ENCODE results near the gene VKORC1.

Gene VKORC1

GRCh38 chr16:31086629-31086906, 8.0 kb downstream of the VKORC1 start:
- 86 to 89% methylated on average over 4 to 5 of the region's 6 CpGs for WGBS, 2 experiments (ENCODE audit: insufficient coverage in 2 of 2)
- Histone ChIP-seq H3K9me3 (ENCODE audit: control insufficient read depth, low read length) (no peaks in the 10 kb centered on the region), H3K27ac (ENCODE audit: low read depth, low read length, severe bottlenecking) (no peak overlapping the region), H3K4me3 (ENCODE audit: extremely low read depth, insufficient read depth, low read length, poor library complexity, severe bottlenecking) (no peak overlapping the region), H3K36me3 (ENCODE audit: control insufficient read depth, insufficient read depth, low read length) (peaks cover 73% of the 10 kb centered on the region), H3K4me1 (ENCODE audit: control insufficient read depth, insufficient read depth, low read length, poor library complexity, severe bottlenecking) (peaks cover 7% of the 10 kb centered on the region)

- Histone ChIP-seq H3K27ac (ENCODE audit: low read depth, low read length, severe bottlenecking) (no peak overlapping the region), H3K9me3 (ENCODE audit: control insufficient read depth, low read length) (no peaks in the 10 kb centered on the region), H3K4me1 (ENCODE audit: control insufficient read depth, insufficient read depth, low read length, poor library complexity, severe bottlenecking) (peaks cover 5% of the 10 kb centered on the region), H3K4me3 (ENCODE audit: extremely low read depth, insufficient read depth, low read length, poor library complexity, severe bottlenecking) (no peak overlapping the region), H3K36me3 (ENCODE audit: control insufficient read depth, insufficient read depth, low read length) (peaks cover 71% of the 10 kb centered on the region)
- 95 to 96% methylated on average over 18 of the region's 18 CpGs for WGBS, 2 experiments (ENCODE audit: insufficient coverage in 2 of 2)
Observed at GRCh38 chr16:31085873-31086628, 8.5 kb downstream of the VKORC1 start.

GRCh38 chr16:31085411-31085810, 9.2 kb downstream of the VKORC1 start:
- Histone ChIP-seq H3K4me3 (ENCODE audit: extremely low read depth, insufficient read depth, low read length, poor library complexity, severe bottlenecking) (no peak overlapping the region), H3K4me1 (ENCODE audit: control insufficient read depth, insufficient read depth, low read length, poor library complexity, severe bottlenecking) (no peaks in the 10 kb centered on the region), H3K36me3 (ENCODE audit: control insufficient read depth, insufficient read depth, low read length) (peaks cover 71% of the 10 kb centered on the region), H3K27ac (ENCODE audit: low read depth, low read length, severe bottlenecking) (no peak overlapping the region), H3K9me3 (ENCODE audit: control insufficient read depth, low read length) (no peaks in the 10 kb centered on the region)
- WGBS, 2 experiments (ENCODE audit: insufficient coverage in 2 of 2): 84 to 91% methylated on average over 7 to 8 of the region's 8 CpGs

- H3K9me3 ChIP-seq (ENCODE audit: control insufficient read depth, low read length): no peaks in the 10 kb centered on the region
- no peak overlapping the region for H3K4me3 ChIP-seq (ENCODE audit: extremely low read depth, insufficient read depth, low read length, poor library complexity, severe bottlenecking)
- 95 to 97% methylated on average over 7 to 15 of the region's 16 CpGs for WGBS, 2 experiments (ENCODE audit: insufficient coverage in 2 of 2)
- H3K27ac ChIP-seq (ENCODE audit: low read depth, low read length, severe bottlenecking): no peak overlapping the region
- H3K36me3 ChIP-seq (ENCODE audit: control insufficient read depth, insufficient read depth, low read length): peaks cover 71% of the 10 kb centered on the region
- H3K4me1 ChIP-seq (ENCODE audit: control insufficient read depth, insufficient read depth, low read length, poor library complexity, severe bottlenecking): no peaks in the 10 kb centered on the region
Observed at GRCh38 chr16:31084584-31085302, 9.9 kb downstream of the VKORC1 start.

GRCh38 chr16:31083981-31084380, 10.6 kb downstream of the VKORC1 start:
- H3K36me3 ChIP-seq (ENCODE audit: control insufficient read depth, insufficient read depth, low read length): peaks cover 73% of the 10 kb centered on the region
- H3K4me1 ChIP-seq (ENCODE audit: control insufficient read depth, insufficient read depth, low read length, poor library complexity, severe bottlenecking): no peaks in the 10 kb centered on the region
- H3K9me3 ChIP-seq (ENCODE audit: control insufficient read depth, low read length): no peaks in the 10 kb centered on the region
- H3K4me3 ChIP-seq (ENCODE audit: extremely low read depth, insufficient read depth, low read length, poor library complexity, severe bottlenecking): no peak overlapping the region
- no peak overlapping the region for H3K27ac ChIP-seq (ENCODE audit: low read depth, low read length, severe bottlenecking)
- 95 to 96% methylated on average over 13 of the region's 13 CpGs for WGBS, 2 experiments (ENCODE audit: insufficient coverage in 2 of 2)

- no peaks in the 10 kb centered on the region for H3K4me1 ChIP-seq (ENCODE audit: control insufficient read depth, insufficient read depth, low read length, poor library complexity, severe bottlenecking)
- no peaks in the 10 kb centered on the region for H3K9me3 ChIP-seq (ENCODE audit: control insufficient read depth, low read length)
- H3K27ac ChIP-seq (ENCODE audit: low read depth, low read length, severe bottlenecking): no peak overlapping the region
- WGBS, 2 experiments (ENCODE audit: insufficient coverage in 2 of 2): 96 to 100% methylated on average over 2 of the region's 5 CpGs
- H3K4me3 ChIP-seq (ENCODE audit: extremely low read depth, insufficient read depth, low read length, poor library complexity, severe bottlenecking): no peak overlapping the region
- peaks cover 73% of the 10 kb centered on the region for H3K36me3 ChIP-seq (ENCODE audit: control insufficient read depth, insufficient read depth, low read length)
Observed at GRCh38 chr16:31083556-31083955, 11.0 kb downstream of the VKORC1 start.

- no peaks in the 10 kb centered on the region for H3K4me1 ChIP-seq (ENCODE audit: control insufficient read depth, insufficient read depth, low read length, poor library complexity, severe bottlenecking)
- H3K27ac ChIP-seq (ENCODE audit: low read depth, low read length, severe bottlenecking): no peak overlapping the region
- H3K4me3 ChIP-seq (ENCODE audit: extremely low read depth, insufficient read depth, low read length, poor library complexity, severe bottlenecking): no peak overlapping the region
- no peaks in the 10 kb centered on the region for H3K9me3 ChIP-seq (ENCODE audit: control insufficient read depth, low read length)
- peaks cover 73% of the 10 kb centered on the region for H3K36me3 ChIP-seq (ENCODE audit: control insufficient read depth, insufficient read depth, low read length)
- 80 to 100% methylated on average over 1 of the region's 9 CpGs for WGBS, 2 experiments (ENCODE audit: insufficient coverage in 2 of 2)
Observed at GRCh38 chr16:31083081-31083480, 11.5 kb downstream of the VKORC1 start.

GRCh38 chr16:31082368-31083045, 12.1 kb downstream of the VKORC1 start:
- H3K36me3 ChIP-seq (ENCODE audit: control insufficient read depth, insufficient read depth, low read length): peaks cover 73% of the 10 kb centered on the region
- WGBS, 2 experiments (ENCODE audit: insufficient coverage in 2 of 2): 81 to 93% methylated on average over 9 to 11 of the region's 14 CpGs

GRCh38 chr16:31081428-31082351, 12.9 kb downstream of the VKORC1 start:
- Histone ChIP-seq H3K4me3 (ENCODE audit: extremely low read depth, insufficient read depth, low read length, poor library complexity, severe bottlenecking) (no peak overlapping the region), H3K9me3 (ENCODE audit: control insufficient read depth, low read length) (no peaks in the 10 kb centered on the region), H3K4me1 (ENCODE audit: control insufficient read depth, insufficient read depth, low read length, poor library complexity, severe bottlenecking) (no peaks in the 10 kb centered on the region), H3K36me3 (ENCODE audit: control insufficient read depth, insufficient read depth, low read length) (peaks cover 74% of the 10 kb centered on the region), H3K27ac (ENCODE audit: low read depth, low read length, severe bottlenecking) (no peak overlapping the region)
- WGBS, 2 experiments (ENCODE audit: insufficient coverage in 2 of 2): 90 to 96% methylated on average over 17 to 26 of the region's 26 CpGs

More at GRCh38 chr16:31082368-31083045, 12.1 kb downstream of the VKORC1 start:
- Histone ChIP-seq H3K4me1 (ENCODE audit: control insufficient read depth, insufficient read depth, low read length, poor library complexity, severe bottlenecking) (no peaks in the 10 kb centered on the region), H3K9me3 (ENCODE audit: control insufficient read depth, low read length) (no peaks in the 10 kb centered on the region), H3K4me3 (ENCODE audit: extremely low read depth, insufficient read depth, low read length, poor library complexity, severe bottlenecking) (no peak overlapping the region), H3K27ac (ENCODE audit: low read depth, low read length, severe bottlenecking) (no peak overlapping the region)

GRCh38 chr16:31080756-31081419, 13.7 kb downstream of the VKORC1 start:
- H3K9me3 ChIP-seq (ENCODE audit: control insufficient read depth, low read length): no peaks in the 10 kb centered on the region
- no peaks in the 10 kb centered on the region for H3K4me1 ChIP-seq (ENCODE audit: control insufficient read depth, insufficient read depth, low read length, poor library complexity, severe bottlenecking)
- WGBS, 2 experiments (ENCODE audit: insufficient coverage in 2 of 2): 95% methylated on average over 12 to 13 of the region's 13 CpGs
- no peak overlapping the region for H3K27ac ChIP-seq (ENCODE audit: low read depth, low read length, severe bottlenecking)
- peaks cover 81% of the 10 kb centered on the region for H3K36me3 ChIP-seq (ENCODE audit: control insufficient read depth, insufficient read depth, low read length)
- H3K4me3 ChIP-seq (ENCODE audit: extremely low read depth, insufficient read depth, low read length, poor library complexity, severe bottlenecking): no peak overlapping the region
